HepG2 (cell line): ENCODE data around the gene UNC5B. TPM values are rescaled to one million over a fixed set of nuclear protein-coding genes. Genes with fewer than 3 reads are reported as not detected.

Source experiments
- AKNA ChIP-seq: sonication (generic); formaldehyde crosslinking; IDR thresholded peaks from 2 replicates; pipeline ENCODE4 v1.4.0; 2020; ENCODE audit warnings: missing genetic modification reagents, borderline replicate concordance
- CBX2 ChIP-seq, 2 experiments: fragments of 200-600 bp in 1 of 2; sonication (generic); formaldehyde crosslinking in 1 of 2; IDR thresholded peaks; 2 replicates each; pipeline versions ENCODE4 v1.7.0 to v1.8.1; 2018 to 2022; ENCODE audit warnings: low read depth in 2 of 2, low read length in 1 of 2, mild to moderate bottlenecking in 1 of 2, missing genetic modification reagents in 1 of 2
- EHMT2 ChIP-seq: fragments of 200-600 bp; sonication (generic); IDR thresholded peaks from 2 replicates; pipeline ENCODE4 v1.7.0; 2017; ENCODE audit warnings: antibody characterized with exemption, low read depth, low read length, borderline replicate concordance
- GABPB1 ChIP-seq: IDR thresholded peaks from 2 replicates; pipeline ENCODE4 v1.6.1; 2016; ENCODE audit warnings: mild to moderate bottlenecking, missing genetic modification reagents, moderate library complexity, missing compliant biosample characterization
- HMG20B ChIP-seq: conservative IDR thresholded peaks from 2 replicates; pipeline ENCODE4 v1.6.1; 2016; ENCODE audit warnings: missing genetic modification reagents, missing compliant biosample characterization
- KDM4B ChIP-seq: sonication (generic); formaldehyde crosslinking; IDR thresholded peaks from 2 replicates; pipeline ENCODE4 v1.4.0; 2020; ENCODE audit warnings: missing genetic modification reagents
- KDM6A ChIP-seq: IDR thresholded peaks from 2 replicates; pipeline ENCODE4 v1.6.1; 2016; ENCODE audit warnings: low read depth
- MEIS1 ChIP-seq: sonication (generic); formaldehyde crosslinking; IDR thresholded peaks from 2 replicates; pipeline ENCODE4 v1.9.0; 2021; ENCODE audit warnings: mild to moderate bottlenecking, missing genetic modification reagents, moderate library complexity, borderline replicate concordance
- NFKB2 ChIP-seq: sonication (generic); formaldehyde crosslinking; IDR thresholded peaks from 2 replicates; pipeline ENCODE4 v1.4.0; 2020; ENCODE audit warnings: missing genetic modification reagents, borderline replicate concordance
- PHF8 ChIP-seq: sonication (generic); formaldehyde crosslinking; IDR thresholded peaks from 2 replicates; pipeline ENCODE4 v1.5.0; 2020; ENCODE audit warnings: missing genetic modification reagents
- RXRA ChIP-seq: sonication (generic); formaldehyde crosslinking; IDR thresholded peaks from 2 replicates; pipeline ENCODE4 v1.5.1; 2020; ENCODE audit warnings: missing genetic modification reagents
- SNRNP70 ChIP-seq: fragments of 200-400 bp; formaldehyde crosslinking; IDR thresholded peaks from 2 replicates; pipeline ENCODE4 v1.6.1; 2017; ENCODE audit warnings: mild to moderate bottlenecking, low read depth, low read length, moderate library complexity
- SP4 ChIP-seq: sonication (generic); formaldehyde crosslinking; IDR thresholded peaks from 2 replicates; pipeline ENCODE4 v1.8.1; 2023; ENCODE audit warnings: mild to moderate bottlenecking, missing genetic modification reagents
- U2AF2 ChIP-seq: fragments of 200-400 bp; formaldehyde crosslinking; IDR thresholded peaks from 2 replicates; pipeline ENCODE4 v1.6.1; 2017; ENCODE audit warnings: low read depth, mild to moderate bottlenecking, low read length
- ZBTB3 ChIP-seq: sonication (generic); formaldehyde crosslinking; IDR thresholded peaks from 2 replicates; pipeline ENCODE4 v1.4.0; 2020; ENCODE audit warnings: low read depth, mild to moderate bottlenecking, moderate library complexity, missing genetic modification reagents, borderline replicate concordance
- ZBTB37 ChIP-seq: sonication (generic); formaldehyde crosslinking; IDR thresholded peaks from 2 replicates; pipeline ENCODE4 v1.4.0; 2020; ENCODE audit warnings: mild to moderate bottlenecking, missing genetic modification reagents
- ZKSCAN5 ChIP-seq: sonication (generic); formaldehyde crosslinking; IDR thresholded peaks from 2 replicates; pipeline ENCODE4 v1.5.1; 2020; ENCODE audit warnings: mild to moderate bottlenecking, missing genetic modification reagents
- ZNF138 ChIP-seq: sonication (generic); formaldehyde crosslinking; IDR thresholded peaks from 2 replicates; pipeline ENCODE4 v1.5.0; 2020; ENCODE audit warnings: mild to moderate bottlenecking, low read depth, missing genetic modification reagents
- ZNF234 ChIP-seq: sonication (generic); formaldehyde crosslinking; conservative IDR thresholded peaks from 2 replicates; pipeline ENCODE4 v1.5.1; 2020; ENCODE audit warnings: mild to moderate bottlenecking, missing genetic modification reagents
- ZNF24 ChIP-seq: fragments of 450-650 bp; IDR thresholded peaks from 2 replicates; pipeline ENCODE4 v1.6.1; 2017; ENCODE audit warnings: antibody characterized with exemption, mild to moderate bottlenecking
- ZNF430 ChIP-seq: sonication (generic); formaldehyde crosslinking; IDR thresholded peaks from 2 replicates; pipeline ENCODE4 v1.9.0; 2021; ENCODE audit warnings: mild to moderate bottlenecking, missing genetic modification reagents
- ZNF446 ChIP-seq: sonication (generic); formaldehyde crosslinking; IDR thresholded peaks from 2 replicates; pipeline ENCODE4 v1.5.0; 2020; ENCODE audit warnings: mild to moderate bottlenecking, missing genetic modification reagents
- ZNF615 ChIP-seq: sonication (generic); formaldehyde crosslinking; IDR thresholded peaks from 2 replicates; pipeline ENCODE4 v1.5.0; 2020; ENCODE audit warnings: mild to moderate bottlenecking, missing genetic modification reagents, borderline replicate concordance
- ZNF713 ChIP-seq: sonication (generic); formaldehyde crosslinking; IDR thresholded peaks from 2 replicates; pipeline ENCODE4 v1.4.0; 2020; ENCODE audit warnings: mild to moderate bottlenecking, missing genetic modification reagents
- ZNF746 ChIP-seq: sonication (generic); formaldehyde crosslinking; IDR thresholded peaks from 2 replicates; pipeline ENCODE4 v1.8.0; 2022; ENCODE audit warnings: mild to moderate bottlenecking, missing genetic modification reagents
- polyA plus RNA-seq, 8 experiments: library from polyadenylated mRNA; depleted of rRNA in 3 of 8; stranded (reverse) in 7 of 8; unstranded in 1 of 8; fragments of >200 nt; fragmentation: Illumina TruSeq in 4 of 8; extraction: Trizol in 4 of 8; gene quantifications; 2 replicates each; pipeline versions ENCODE4 v1.2.1 to v1.2.3, GENCODE V29; 2011 to 2016; ENCODE audit warnings: low read depth in 4 of 8, missing spikeins in 1 of 8, mixed read lengths in 1 of 8; ENCODE audit not compliant: insufficient read depth in 1 of 8
- total RNA-seq, 5 experiments: library from RNA; depleted of rRNA; stranded (reverse); fragments of >200 nt; fragmentation: Illumina TruSeq; extraction: Trizol; gene quantifications; 2 replicates each; pipeline ENCODE4 v1.2.3, GENCODE V29; 2016; ENCODE audit warnings: low read depth in 1 of 5

Gene UNC5B
- total and polyA plus RNA-seq, 2 of the 13 experiments (the other 11 are each of a cell fraction or from before 2014, with no cell fraction given), result 0.07 TPM

GRCh38 chr10:71347587-71348395, 135.4 kb downstream of the UNC5B start (continued):
- TF ChIP-seq RXRA (CRISPR knock-in tag) (no peak; the same call in 1 of the 2 replicates), SP4 (no peak), EHMT2 (no peak), KDM4B (CRISPR knock-in tag) (peak; percentile 82; the same call in 1 of the 2 replicates), ZNF24 (no peak), ZBTB37 (CRISPR knock-in tag) (no peak), MEIS1 (CRISPR knock-in tag) (peak; percentile 93), HMG20B (CRISPR knock-in tag) (peak; percentile 68; the same call in 1 of the 2 replicates), U2AF2 (no peak), ZNF446 (CRISPR knock-in tag) (no peak), ZNF713 (CRISPR knock-in tag) (peak; percentile 80; the same call in 1 of the 2 replicates), SNRNP70 (no peak), ZNF746 (peak; percentile 75), NFKB2 (CRISPR knock-in tag) (0 out of 2 replicates have a peak, but pooled peaks have one; percentile 64), GABPB1 (CRISPR knock-in tag) (peak; percentile 81), ZBTB3 (CRISPR knock-in tag) (0 out of 2 replicates have a peak, but pooled peaks have one; percentile 61), ZNF615 (CRISPR knock-in tag) (no peak), KDM6A (CRISPR knock-in tag) (peak; percentile 65; the same call in 1 of the 2 replicates), ZKSCAN5 (CRISPR knock-in tag) (no peak), AKNA (CRISPR knock-in tag) (no peak), ZNF430 (CRISPR knock-in tag) (peak; percentile 56; the same call in 1 of the 2 replicates), CBX2 (IDR thresholded peaks at IDR 0.05; ENCODE audit: low read depth, low read length) (no peak), CBX2 (CRISPR knock-in tag; IDR thresholded peaks at IDR 0.05; ENCODE audit: low read depth) (no peak), ZNF138 (CRISPR knock-in tag) (0 out of 2 replicates have a peak, but pooled peaks have one; percentile 9), ZNF234 (CRISPR knock-in tag) (no peak), PHF8 (peak; percentile 63)
